Diencephalon (tissue), 1 donor: ENCODE measurements around the gene NPIPB13. TPM values are rescaled to one million over a fixed set of nuclear protein-coding genes. Genes with fewer than 3 reads are reported as not detected.

Experiments used
- small RNA-seq: library from RNA; depleted of rRNA; stranded (forward); fragments of <200 nt; gene quantifications from one replicate; pipeline ENCODE3, GENCODE V24; 2014
- total RNA-seq: library from RNA; depleted of rRNA; stranded (reverse); fragments of >200 nt; gene quantifications from one replicate; pipeline ENCODE4 v1.2.3, GENCODE V29; 2014

NPIPB13 gene
- 2.5 TPM for total RNA-seq

GRCh38 chr16:30248379-30248778 lies at the start of gene NPIPB13:
Gene NPIPB13, minus strand, starts transcription at chr16:30248479. Its CDS starts 2,906 bp downstream, at chr16:30245573.

GRCh38 chr16:30199049-30199448 lies 49.2 kb downstream of the NPIPB13 start, which contains the start of gene SULT1A3:
Gene SULT1A3, plus strand, starts transcription at chr16:30199255. Its CDS starts 1,474 bp downstream, at chr16:30200729.

Small RNA genes lying within 50 kb of the gene (small RNA-seq; reads per million reads assigned to genes)
- gene AC106782.4: not detected

Other genes starting within 250 kb of the NPIPB13 start
- gene DOC2A, start 237.5 kb downstream of the NPIPB13 start, total RNA-seq: 12.5 TPM
- gene C16orf92, start 225.3 kb downstream of the NPIPB13 start, total RNA-seq: not detected
- 24.7 TPM for gene TLCD3B, start 217.2 kb downstream of the NPIPB13 start, total RNA-seq
- gene ALDOA, start 182.7 kb downstream of the NPIPB13 start, total RNA-seq: 186 TPM
- 84.9 TPM for gene PPP4C, start 172.5 kb downstream of the NPIPB13 start, total RNA-seq
- 0.23 TPM for gene TBX6, start 156.6 kb downstream of the NPIPB13 start, total RNA-seq
- 21.2 TPM for gene YPEL3, start 152.3 kb downstream of the NPIPB13 start, total RNA-seq
- 0.46 TPM for gene GDPD3, start 134.9 kb downstream of the NPIPB13 start, total RNA-seq
- gene MAPK3, start 125.3 kb downstream of the NPIPB13 start, total RNA-seq: 28.6 TPM
- 20.1 TPM for gene CORO1A, start 64.9 kb downstream of the NPIPB13 start, total RNA-seq
- 5.3 TPM for gene BOLA2B, start 54.8 kb downstream of the NPIPB13 start, total RNA-seq
- gene SLX1A, start 54.6 kb downstream of the NPIPB13 start, total RNA-seq: 10.8 TPM
- gene SULT1A3, start 49.2 kb downstream of the NPIPB13 start, total RNA-seq: 1.6 TPM
- gene CD2BP2, start 106.8 kb upstream of the NPIPB13 start, total RNA-seq: 39.9 TPM
- gene TBC1D10B, start 122.0 kb upstream of the NPIPB13 start, total RNA-seq: 27.0 TPM
- not detected for gene MYL11, start 126.3 kb upstream of the NPIPB13 start, total RNA-seq
- gene SEPTIN1, start 134.1 kb upstream of the NPIPB13 start, total RNA-seq: 1.2 TPM
- 29.3 TPM for gene ZNF48, start 146.9 kb upstream of the NPIPB13 start, total RNA-seq
- gene ZNF771, start 159.1 kb upstream of the NPIPB13 start, total RNA-seq: 10.4 TPM
- 25.4 TPM for gene DCTPP1, start 181.6 kb upstream of the NPIPB13 start, total RNA-seq
- gene SEPHS2, start 197.4 kb upstream of the NPIPB13 start, total RNA-seq: 13.8 TPM
- gene ITGAL, start 224.3 kb upstream of the NPIPB13 start, total RNA-seq: 1.2 TPM